Upper lobe of right lung (tissue), 1 donor: Measurements from ENCODE around the gene HSD17B2. TPM values are rescaled to one million over a fixed set of nuclear protein-coding genes. Genes with fewer than 3 reads are reported as not detected.
A peak's percentile ranks its signal among the peaks of the same experiment; 100 is the strongest.

Experiments
- ATAC-seq: fragments of 200-7000 bp; cut with Tn5 transposase; one replicate; pipeline ENCODE4 v1.9.1; 2020; ENCODE audit warnings: mild to moderate bottlenecking, moderate library complexity
- DNase-seq: peaks from one replicate; pipeline ENCODE4 v3.0.0-alpha.2; 2020
- H3K27ac ChIP-seq: fragments of 200-600 bp; one replicate; pipeline ENCODE4 v1.8.0; 2022
- H3K27me3 ChIP-seq: fragments of 200-600 bp; one replicate; pipeline ENCODE4 v1.8.0; 2022; ENCODE audit warnings: mild to moderate bottlenecking
- H3K36me3 ChIP-seq: fragments of 200-600 bp; one replicate; pipeline ENCODE4 v1.8.0; 2022
- H3K4me1 ChIP-seq: fragments of 200-600 bp; one replicate; pipeline ENCODE4 v1.8.0; 2022
- H3K4me3 ChIP-seq: fragments of 200-600 bp; one replicate; pipeline ENCODE4 v1.8.0; 2022; ENCODE audit warnings: mild to moderate bottlenecking
- H3K9me3 ChIP-seq: fragments of 200-600 bp; one replicate; pipeline ENCODE4 v1.8.0; 2022
- intact Hi-C: fragments of 100-400 bp; cut with DNase I; formaldehyde crosslinking; loops from one replicate; pipeline ENCODE4 v1.11.0; 2022
- long read RNA-seq: library from polyadenylated mRNA; unstranded; transcript quantifications from one replicate; pipeline ENCODE4 v2.0.0, GENCODE V29; 2021
- total RNA-seq: library from RNA; stranded (reverse); fragmentation: NEBNext Ultra II Directional; extraction: Animal tissue kit (Norgen Biotek cat#: 25700); gene quantifications from one replicate; pipeline ENCODE4 v1.2.1, GENCODE V29; 2021
- TF ChIP-seq, protein P1 (sequence below): fragments of 200-600 bp; IDR thresholded peaks from one replicate; pipeline ENCODE4 v1.8.0; 2022; ENCODE audit warnings: antibody characterized with exemption
- donor health status: DM: no; HTN: yes; CAD: no; lungs with severe emphysema.

Gene HSD17B2, protein sequence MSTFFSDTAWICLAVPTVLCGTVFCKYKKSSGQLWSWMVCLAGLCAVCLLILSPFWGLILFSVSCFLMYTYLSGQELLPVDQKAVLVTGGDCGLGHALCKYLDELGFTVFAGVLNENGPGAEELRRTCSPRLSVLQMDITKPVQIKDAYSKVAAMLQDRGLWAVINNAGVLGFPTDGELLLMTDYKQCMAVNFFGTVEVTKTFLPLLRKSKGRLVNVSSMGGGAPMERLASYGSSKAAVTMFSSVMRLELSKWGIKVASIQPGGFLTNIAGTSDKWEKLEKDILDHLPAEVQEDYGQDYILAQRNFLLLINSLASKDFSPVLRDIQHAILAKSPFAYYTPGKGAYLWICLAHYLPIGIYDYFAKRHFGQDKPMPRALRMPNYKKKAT
- 3.1 TPM for total RNA-seq
- long read RNA-seq, partial matches to known transcripts: 0 of 1 reads
- long read RNA-seq, other reads (novel, unspliced or antisense): 1 of 1 reads

DNA sequence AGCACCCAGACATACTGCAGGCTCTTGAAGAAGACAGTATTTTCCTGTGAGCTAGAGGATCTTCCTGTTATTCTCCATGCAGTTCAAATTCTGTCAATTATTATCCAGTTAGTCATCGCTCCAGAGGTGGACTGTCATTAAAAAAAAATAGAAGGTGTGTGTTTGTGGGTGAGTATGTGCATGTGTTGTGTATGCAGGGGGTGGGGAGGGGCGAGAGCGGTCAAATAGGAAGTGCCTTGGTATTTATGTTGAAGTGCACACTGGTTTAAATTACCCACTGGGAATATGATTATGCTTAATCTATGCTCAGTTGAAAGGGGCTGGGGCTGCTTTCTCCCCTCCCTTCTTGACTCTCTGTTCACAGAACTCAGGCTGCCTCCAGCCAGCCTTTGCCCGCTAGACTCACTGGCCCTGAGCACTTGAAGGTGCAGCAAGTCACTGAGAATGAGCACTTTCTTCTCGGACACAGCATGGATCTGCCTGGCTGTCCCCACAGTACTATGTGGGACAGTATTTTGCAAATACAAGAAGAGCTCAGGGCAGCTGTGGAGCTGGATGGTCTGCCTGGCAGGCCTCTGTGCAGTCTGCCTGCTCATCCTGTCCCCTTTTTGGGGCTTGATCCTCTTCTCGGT is at the start of gene HSD17B2:
HSD17B2 (plus strand) TSS at position 273 of the 632 bp plus-strand sequence; CDS start at position 445, 172 bp downstream.
- H3K27me3 ChIP-seq: no peaks in the 10 kb centered on the region
- H3K4me3 ChIP-seq: peak within 1 kb of the TSS; percentile 2
- H3K27ac ChIP-seq: no peak within 1 kb of the TSS
- H3K4me1 ChIP-seq: peaks cover 9% of the 10 kb centered on the region
- TF ChIP-seq, protein P1, sequence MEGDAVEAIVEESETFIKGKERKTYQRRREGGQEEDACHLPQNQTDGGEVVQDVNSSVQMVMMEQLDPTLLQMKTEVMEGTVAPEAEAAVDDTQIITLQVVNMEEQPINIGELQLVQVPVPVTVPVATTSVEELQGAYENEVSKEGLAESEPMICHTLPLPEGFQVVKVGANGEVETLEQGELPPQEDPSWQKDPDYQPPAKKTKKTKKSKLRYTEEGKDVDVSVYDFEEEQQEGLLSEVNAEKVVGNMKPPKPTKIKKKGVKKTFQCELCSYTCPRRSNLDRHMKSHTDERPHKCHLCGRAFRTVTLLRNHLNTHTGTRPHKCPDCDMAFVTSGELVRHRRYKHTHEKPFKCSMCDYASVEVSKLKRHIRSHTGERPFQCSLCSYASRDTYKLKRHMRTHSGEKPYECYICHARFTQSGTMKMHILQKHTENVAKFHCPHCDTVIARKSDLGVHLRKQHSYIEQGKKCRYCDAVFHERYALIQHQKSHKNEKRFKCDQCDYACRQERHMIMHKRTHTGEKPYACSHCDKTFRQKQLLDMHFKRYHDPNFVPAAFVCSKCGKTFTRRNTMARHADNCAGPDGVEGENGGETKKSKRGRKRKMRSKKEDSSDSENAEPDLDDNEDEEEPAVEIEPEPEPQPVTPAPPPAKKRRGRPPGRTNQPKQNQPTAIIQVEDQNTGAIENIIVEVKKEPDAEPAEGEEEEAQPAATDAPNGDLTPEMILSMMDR: no peak
- ATAC-seq (no peak), DNase-seq (no peak)
- intact Hi-C loops: loop anchor here (5.0 kb wide), 1 partner anchor 197 kb away; no protein-coding TSS in a partner anchor
- H3K36me3 ChIP-seq: no peaks in the 10 kb centered on the region
- no peaks in the 10 kb centered on the region for H3K9me3 ChIP-seq

DNA sequence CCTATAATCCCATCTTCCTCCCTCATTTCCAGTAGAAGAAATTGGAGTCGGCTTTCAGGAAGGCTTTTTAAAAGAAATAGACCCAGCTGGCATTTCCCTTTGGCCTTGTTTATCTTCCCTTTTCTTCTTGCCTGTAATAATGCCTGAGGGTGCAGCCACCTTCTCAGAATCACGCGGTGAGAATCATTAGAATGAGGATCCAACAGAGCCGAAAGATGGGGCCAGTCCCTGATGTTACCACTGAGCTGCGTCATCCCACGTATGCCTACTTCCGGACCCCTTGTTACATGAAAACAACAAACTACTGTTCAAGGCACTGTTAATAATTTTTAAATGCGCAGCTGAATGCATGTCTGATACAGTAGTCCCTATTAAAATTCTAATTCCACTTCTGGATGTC is 47.9 kb upstream of the HSD17B2 start:
- DNase-seq: no peak
- Histone ChIP-seq H3K27ac (no peak overlapping the region), H3K27me3 (no peaks in the 10 kb centered on the region)

DNA sequence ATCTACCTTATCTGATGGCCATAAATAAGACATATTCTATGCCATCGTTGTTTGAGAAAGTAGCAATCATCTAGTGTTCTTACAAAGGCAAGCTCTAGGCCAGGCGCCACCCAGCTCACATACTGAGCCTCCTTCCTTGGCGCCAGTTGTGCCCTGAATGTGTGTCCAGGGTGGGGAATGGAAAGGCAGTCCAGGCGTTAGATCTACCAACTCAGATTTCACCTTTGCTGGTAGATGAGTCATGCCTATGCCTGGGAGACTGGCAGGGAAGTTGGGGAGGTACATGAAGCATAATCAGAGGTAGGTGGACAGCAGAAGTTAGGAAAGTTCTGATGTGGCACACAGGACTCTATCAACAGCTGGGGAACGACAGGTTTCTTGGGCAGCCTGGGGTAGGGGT is 47.3 kb upstream of the HSD17B2 start:
- intact Hi-C loops: no loop called here
- Histone ChIP-seq H3K27me3 (no peaks in the 10 kb centered on the region), H3K4me3 (no peak overlapping the region), H3K9me3 (no peaks in the 10 kb centered on the region), H3K4me1 (no peaks in the 10 kb centered on the region), H3K36me3 (no peaks in the 10 kb centered on the region), H3K27ac (no peak overlapping the region)
- ATAC-seq (no peak), DNase-seq (no peak)
- TF ChIP-seq, protein P1: no peak

More for the DNA sequence above, 47.9 kb upstream of the HSD17B2 start:
- Histone ChIP-seq H3K4me3 (no peak overlapping the region), H3K4me1 (no peaks in the 10 kb centered on the region), H3K36me3 (no peaks in the 10 kb centered on the region), H3K9me3 (no peaks in the 10 kb centered on the region)
- TF ChIP-seq, protein P1: no peak
- intact Hi-C loops: no loop called here
- no peak for ATAC-seq

DNA sequence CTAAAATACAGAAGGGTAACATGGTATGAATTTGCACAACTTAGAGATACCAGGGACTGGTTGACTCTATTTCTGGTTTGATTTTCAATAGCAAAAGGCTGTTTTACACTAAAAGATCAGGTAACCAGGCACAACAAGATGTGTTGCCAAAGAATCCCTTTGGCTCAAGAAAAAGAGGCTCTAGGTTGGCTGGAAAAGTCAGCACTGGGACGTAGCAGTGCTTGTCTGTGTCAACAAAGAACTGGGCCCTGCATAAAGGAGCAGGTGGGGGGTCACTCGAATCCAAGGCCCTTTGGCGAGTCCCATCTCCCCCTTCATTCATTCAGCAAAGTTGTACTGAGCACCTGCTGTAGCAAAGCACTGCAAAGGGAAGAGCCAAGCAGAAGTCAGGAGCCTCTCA is 42.2 kb upstream of the HSD17B2 start:
- Histone ChIP-seq H3K27ac (no peak overlapping the region), H3K27me3 (no peaks in the 10 kb centered on the region), H3K9me3 (no peaks in the 10 kb centered on the region), H3K4me1 (peaks cover 12% of the 10 kb centered on the region), H3K4me3 (no peak overlapping the region), H3K36me3 (no peaks in the 10 kb centered on the region)
- TF ChIP-seq, protein P1: no peak
- no peak for DNase-seq
- ATAC-seq: no peak
- intact Hi-C loops: no loop called here

DNA sequence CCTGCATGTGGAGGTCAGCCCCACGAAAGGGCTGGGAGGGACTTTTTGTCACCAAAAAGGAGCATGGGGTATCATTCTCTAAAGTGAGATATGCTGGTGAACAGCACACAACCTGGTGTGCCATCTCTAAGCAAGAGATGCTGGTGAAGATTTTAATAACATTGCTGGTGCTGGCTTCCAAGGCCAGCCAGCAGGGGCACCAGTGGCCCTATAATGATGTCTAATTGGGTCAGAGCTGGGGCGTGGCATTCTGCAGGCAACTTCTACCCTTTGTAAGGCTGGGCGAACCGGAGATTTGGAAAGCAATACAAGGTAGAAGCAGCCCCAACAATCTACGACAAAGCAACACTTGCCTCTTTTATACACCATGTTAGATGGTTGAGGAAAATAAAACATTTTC is 40.6 kb upstream of the HSD17B2 start:
- TF ChIP-seq, protein P1: no peak
- H3K9me3 ChIP-seq: no peaks in the 10 kb centered on the region
- H3K27me3 ChIP-seq: no peaks in the 10 kb centered on the region
- intact Hi-C loops: no loop called here
- no peak for ATAC-seq
- H3K4me3 ChIP-seq: no peak overlapping the region
- peaks cover 14% of the 10 kb centered on the region for H3K4me1 ChIP-seq
- no peak for DNase-seq
- no peaks in the 10 kb centered on the region for H3K36me3 ChIP-seq
- no peak overlapping the region for H3K27ac ChIP-seq
